Keratinocyte (primary cell): ENCODE results near the gene S100PBP. TPM values are rescaled to one million over a fixed set of nuclear protein-coding genes. Genes with fewer than 3 reads are reported as not detected.
"Not testable (repeated sequence)": the region's sequence is repeated elsewhere in the genome, so short reads cannot be mapped to it uniquely, and the experiment has no call there.

Experiments
- DNase-seq: peaks from one replicate; pipeline ENCODE4 v3.0.0-alpha.2; 2011; ENCODE audit warnings: low read depth, missing footprints, low spot score
- FAIRE-seq: peaks from 2 replicates; lab custom pipeline; 2011; peaks lifted over from hg19 to GRCh38; lab: Jason Lieb, UNC
- H2AFZ ChIP-seq: 2 replicates; pipeline ENCODE4 v1.6.0; 2012; ENCODE audit warnings: low read length, control low read depth, inconsistent platforms; ENCODE audit not compliant: control insufficient read depth
- H3K27ac ChIP-seq: 2 replicates; pipeline ENCODE4 v1.5.1; 2011; ENCODE audit warnings: low read length; ENCODE audit not compliant: control insufficient read depth, insufficient read depth
- H3K27me3 ChIP-seq: 3 replicates; pipeline ENCODE4 v1.6.0; 2011; ENCODE audit warnings: low read length; ENCODE audit not compliant: control insufficient read depth, insufficient read depth; ENCODE audit errors: extremely low read depth
- H3K36me3 ChIP-seq, 2 experiments: 2 replicates in 1 of 2; 3 replicates in 1 of 2; pipeline ENCODE4 v1.5.1; 2011; ENCODE audit warnings: low read length in 2 of 2, mild to moderate bottlenecking in 1 of 2; ENCODE audit not compliant: control insufficient read depth in 2 of 2, insufficient read depth in 2 of 2; ENCODE audit errors: extremely low read depth in 1 of 2
- H3K4me1 ChIP-seq: 3 replicates; pipeline ENCODE4 v1.5.1; 2011; ENCODE audit warnings: low read length; ENCODE audit not compliant: control insufficient read depth, insufficient read depth; ENCODE audit errors: extremely low read depth
- H3K4me2 ChIP-seq: 3 replicates; pipeline ENCODE4 v1.6.0; 2011; ENCODE audit warnings: low read depth, low read length; ENCODE audit not compliant: control insufficient read depth, insufficient read depth; ENCODE audit errors: extremely low read depth
- H3K4me3 ChIP-seq, 3 experiments: fragments of 200-600 bp in 1 of 3; sonication (generic) in 1 of 3; 2 replicates in 2 of 3; 3 replicates in 1 of 3; pipeline ENCODE4 v1.5.1; 2011 to 2016; ENCODE audit warnings: low read length in 3 of 3, mild to moderate bottlenecking in 3 of 3, control low read depth in 2 of 3, inconsistent platforms in 1 of 3, low read depth in 1 of 3, mixed read lengths in 1 of 3, mixed run types in 1 of 3, moderate library complexity in 1 of 3; ENCODE audit not compliant: control insufficient read depth in 2 of 3, insufficient read depth in 2 of 3; ENCODE audit errors: extremely low read depth in 1 of 3
- H3K79me2 ChIP-seq: 2 replicates; pipeline ENCODE4 v1.6.0; 2012; ENCODE audit warnings: low read length; ENCODE audit not compliant: control insufficient read depth, insufficient read depth
- H3K9ac ChIP-seq: 3 replicates; pipeline ENCODE4 v1.6.0; 2011; ENCODE audit warnings: low read length; ENCODE audit not compliant: control insufficient read depth, insufficient read depth; ENCODE audit errors: extremely low read depth
- H3K9me1 ChIP-seq: 3 replicates; pipeline ENCODE4 v1.6.0; 2011; ENCODE audit warnings: low read length; ENCODE audit not compliant: control insufficient read depth, insufficient read depth; ENCODE audit errors: extremely low read depth
- H3K9me3 ChIP-seq: 2 replicates; pipeline ENCODE4 v1.5.1; 2012; ENCODE audit warnings: low read depth, low read length; ENCODE audit not compliant: control insufficient read depth
- H4K20me1 ChIP-seq: 3 replicates; pipeline ENCODE4 v1.6.0; 2011; ENCODE audit warnings: low read length; ENCODE audit not compliant: control insufficient read depth, insufficient read depth; ENCODE audit errors: extremely low read depth
- EZH2 ChIP-seq: IDR thresholded peaks from one replicate; pipeline ENCODE4 v1.6.1; 2012; ENCODE audit warnings: inconsistent platforms, mild to moderate bottlenecking, low read length, moderate library complexity
- dilution Hi-C: fragments of 300-500 bp; cut with MboI; formaldehyde crosslinking; loops from one replicate; pipeline ENCODE4 v1.7.0; 2020; ENCODE audit warnings: low sequenced_read_pairs; ENCODE audit not compliant: extremely low pct_ligation_motif_present
- polyA plus RNA-seq, 5 experiments: library from polyadenylated mRNA; depleted of rRNA in 3 of 5; stranded (reverse) in 3 of 5; stranded (forward) in 1 of 5; unstranded in 1 of 5; fragments of >200 nt; gene quantifications; 1 replicate in 1 of 5; 2 replicates in 3 of 5; 3 replicates in 1 of 5; pipeline versions ENCODE4 v1.2.1 to v1.2.3, GENCODE V29; 2011 to 2012; ENCODE audit warnings: missing spikeins in 2 of 5, low read depth in 1 of 5, low replicate concordance in 1 of 5
- TF ChIP-seq, protein P1 (sequence below), 3 experiments: IDR thresholded peaks in 1 of 3; conservative IDR thresholded peaks in 1 of 3; optimal IDR thresholded peaks in 1 of 3; 2 replicates in 2 of 3; 3 replicates in 1 of 3; pipeline versions ENCODE3 to v1.5.1; 2011; ENCODE audit warnings: low read length in 3 of 3, mild to moderate bottlenecking in 3 of 3, moderate library complexity in 2 of 3, control low read depth in 1 of 3, inconsistent platforms in 1 of 3; ENCODE audit not compliant: insufficient read depth in 2 of 3; ENCODE audit errors: extremely low read depth in 1 of 3

The S100PBP gene
- polyA plus RNA-seq, 1 donor (not counting 4 experiments of a cell fraction or from before 2014, with no cell fraction given) = 29.0 TPM

GRCh38 chr1:32786856-32787255 is 30.6 kb upstream of the S100PBP start:
- Histone ChIP-seq H3K36me3 (peaks cover 34 to 49% of the 10 kb centered on the region in 2 experiments), H3K4me3 (no peak overlapping the region), H3K79me2 (no peaks in the 10 kb centered on the region), H3K27me3 (no peaks in the 10 kb centered on the region), H4K20me1 (no peaks in the 10 kb centered on the region), H3K9me3 (no peaks in the 10 kb centered on the region), H3K4me2 (no peak overlapping the region), H3K9ac (no peak overlapping the region), H3K9me1 (no peaks in the 10 kb centered on the region), H2AFZ (no peak overlapping the region), H3K4me1 (peaks cover 8% of the 10 kb centered on the region), H3K27ac (no peak overlapping the region)
- dilution Hi-C loops = no loop called here
- FAIRE-seq (no peak), DNase-seq (no peak)
- TF ChIP-seq, protein P1, sequence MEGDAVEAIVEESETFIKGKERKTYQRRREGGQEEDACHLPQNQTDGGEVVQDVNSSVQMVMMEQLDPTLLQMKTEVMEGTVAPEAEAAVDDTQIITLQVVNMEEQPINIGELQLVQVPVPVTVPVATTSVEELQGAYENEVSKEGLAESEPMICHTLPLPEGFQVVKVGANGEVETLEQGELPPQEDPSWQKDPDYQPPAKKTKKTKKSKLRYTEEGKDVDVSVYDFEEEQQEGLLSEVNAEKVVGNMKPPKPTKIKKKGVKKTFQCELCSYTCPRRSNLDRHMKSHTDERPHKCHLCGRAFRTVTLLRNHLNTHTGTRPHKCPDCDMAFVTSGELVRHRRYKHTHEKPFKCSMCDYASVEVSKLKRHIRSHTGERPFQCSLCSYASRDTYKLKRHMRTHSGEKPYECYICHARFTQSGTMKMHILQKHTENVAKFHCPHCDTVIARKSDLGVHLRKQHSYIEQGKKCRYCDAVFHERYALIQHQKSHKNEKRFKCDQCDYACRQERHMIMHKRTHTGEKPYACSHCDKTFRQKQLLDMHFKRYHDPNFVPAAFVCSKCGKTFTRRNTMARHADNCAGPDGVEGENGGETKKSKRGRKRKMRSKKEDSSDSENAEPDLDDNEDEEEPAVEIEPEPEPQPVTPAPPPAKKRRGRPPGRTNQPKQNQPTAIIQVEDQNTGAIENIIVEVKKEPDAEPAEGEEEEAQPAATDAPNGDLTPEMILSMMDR (optimal IDR thresholded peaks at IDR 0.05 in 1 of 3, IDR thresholded peaks at IDR 0.05 in 1 of 3, conservative IDR thresholded peaks at IDR 0.05 in 1 of 3; ENCODE audit: extremely low read depth in 1 of 3, insufficient read depth in 2 of 3, low read length in 3 of 3) = peak in 1 of 3 experiments; percentile 27
- TF ChIP-seq EZH2 = no peak

DNA sequence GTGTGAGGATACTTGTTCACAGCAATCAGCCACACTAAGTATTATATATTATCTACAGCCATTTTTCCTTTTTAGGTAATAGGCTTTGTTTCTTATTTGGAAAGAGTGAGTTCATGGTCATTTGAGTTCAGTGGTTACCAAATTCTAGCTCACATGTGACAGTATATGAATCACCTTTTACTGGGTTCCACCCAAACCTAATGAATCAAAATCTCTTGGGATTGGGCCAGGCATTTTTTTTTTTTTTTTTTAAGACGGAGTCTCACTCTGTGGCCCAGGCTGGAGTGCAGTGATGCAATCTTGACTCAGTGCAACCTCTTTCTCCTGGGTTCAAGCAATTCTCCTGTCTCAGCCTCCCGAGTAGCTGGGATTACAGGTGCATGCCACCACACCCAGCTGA is 28.1 kb upstream of the S100PBP start:
- H3K9me3 ChIP-seq, H2AFZ ChIP-seq, H4K20me1 ChIP-seq, dilution Hi-C loops, H3K79me2 ChIP-seq, H3K27me3 ChIP-seq, H3K4me3 ChIP-seq, H3K9ac ChIP-seq, H3K9me1 ChIP-seq, FAIRE-seq: not testable (repeated sequence)
- Histone ChIP-seq H3K4me1 (peaks cover 14% of the 10 kb centered on the region), H3K27ac (peak overlapping the region; percentile 74), H3K36me3 (peaks cover 25 to 30% of the 10 kb centered on the region in 2 experiments), H3K4me2 (peak overlapping the region; percentile 16)
- peak; percentile 56 for DNase-seq

DNA sequence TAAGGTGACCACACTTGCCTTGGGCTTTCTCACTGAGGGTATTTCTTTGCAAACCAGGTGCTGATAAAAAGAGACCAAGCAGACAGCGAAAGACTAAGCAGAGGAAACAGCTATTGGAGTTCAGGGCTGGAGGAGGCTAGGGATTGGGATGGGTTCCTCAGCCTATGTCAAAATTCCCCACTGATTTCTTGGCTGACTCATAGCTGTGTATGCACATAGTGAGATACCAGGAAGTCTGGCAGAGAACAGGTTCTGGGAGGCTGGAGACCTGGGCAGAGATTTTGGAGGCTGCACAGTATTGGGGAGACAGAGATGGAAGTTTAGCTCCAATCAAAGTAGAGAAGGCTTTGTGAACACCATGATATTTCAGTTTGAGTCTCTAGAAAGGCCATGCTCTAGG is 25.6 kb upstream of the S100PBP start:
- no peak for DNase-seq

More for the DNA sequence above, 25.6 kb upstream of the S100PBP start:
- no peak overlapping the region for H3K9ac ChIP-seq
- dilution Hi-C loops = no loop called here
- no peak for TF ChIP-seq EZH2
- TF ChIP-seq, protein P1 (optimal IDR thresholded peaks at IDR 0.05 in 1 of 3, IDR thresholded peaks at IDR 0.05 in 1 of 3, conservative IDR thresholded peaks at IDR 0.05 in 1 of 3; ENCODE audit: extremely low read depth in 1 of 3, insufficient read depth in 2 of 3, low read length in 3 of 3) = no peak
- H4K20me1 ChIP-seq = no peaks in the 10 kb centered on the region
- H3K4me2 ChIP-seq = no peak overlapping the region
- H2AFZ ChIP-seq = no peak overlapping the region
- H3K79me2 ChIP-seq = no peaks in the 10 kb centered on the region
- H3K9me1 ChIP-seq = no peaks in the 10 kb centered on the region
- no peaks in the 10 kb centered on the region for H3K9me3 ChIP-seq
- H3K27me3 ChIP-seq = no peaks in the 10 kb centered on the region
- no peak overlapping the region for H3K4me3 ChIP-seq
- peaks cover 14% of the 10 kb centered on the region for H3K4me1 ChIP-seq
- H3K36me3 ChIP-seq = peaks cover 11 to 22% of the 10 kb centered on the region in 2 experiments
- FAIRE-seq = peak; percentile 52
- H3K27ac ChIP-seq = peak overlapping the region; percentile 25
